SK-N-SH treated with all-trans-retinoic acid at 6 μM for 48 hours (cell line): Measurements from ENCODE around the gene CEP20.

ENCODE experiments used
- ATAC-seq: fragments of 200-7000 bp; cut with Tn5 transposase; 3 replicates; pipeline ENCODE4 v1.9.1; 2020; ENCODE audit warnings: mild to moderate bottlenecking, moderate library complexity
- ARNTL ChIP-seq: fragments of 450-650 bp; formaldehyde crosslinking; IDR thresholded peaks from 2 replicates; pipeline ENCODE4 v1.5.0; 2020; ENCODE audit warnings: low read depth, mild to moderate bottlenecking, moderate library complexity, borderline replicate concordance
- BACH2 ChIP-seq: fragments of 250-450 bp; sonication (Bioruptor Pico); IDR thresholded peaks from 2 replicates; pipeline ENCODE4 v1.9.0; 2021; ENCODE audit warnings: mild to moderate bottlenecking, borderline replicate concordance
- CREB5 ChIP-seq: fragments of 250-450 bp; sonication (Bioruptor Pico); IDR thresholded peaks from 2 replicates; pipeline ENCODE4 v1.5.1; 2020; ENCODE audit warnings: low read depth, mild to moderate bottlenecking, moderate library complexity
- CSDC2 ChIP-seq: fragments of 250-450 bp; sonication (Bioruptor Pico); IDR thresholded peaks from 2 replicates; pipeline ENCODE4 v1.5.0; 2020; ENCODE audit warnings: mild to moderate bottlenecking, moderate library complexity
- CSRNP3 ChIP-seq: fragments of 250-450 bp; sonication (Bioruptor Pico); IDR thresholded peaks from 2 replicates; pipeline ENCODE4 v1.5.1; 2021; ENCODE audit warnings: mild to moderate bottlenecking, moderate library complexity
- ESRRG ChIP-seq: fragments of 250-450 bp; sonication (Bioruptor Pico); IDR thresholded peaks from 2 replicates; pipeline ENCODE4 v1.6.1; 2021; ENCODE audit warnings: mild to moderate bottlenecking
- GLIS3 ChIP-seq: fragments of 250-450 bp; sonication (Bioruptor Pico); IDR thresholded peaks from 2 replicates; pipeline ENCODE4 v1.5.0; 2020; ENCODE audit warnings: mild to moderate bottlenecking, moderate library complexity
- ISL1 ChIP-seq: fragments of 250-450 bp; sonication (Bioruptor Pico); IDR thresholded peaks from 2 replicates; pipeline ENCODE4 v2.1.2; 2022; ENCODE audit warnings: mild to moderate bottlenecking, moderate library complexity
- OSR1 ChIP-seq: fragments of 250-450 bp; sonication (Bioruptor Pico); IDR thresholded peaks from 2 replicates; pipeline ENCODE4 v1.8.0; 2022; ENCODE audit warnings: moderate library complexity, mild to moderate bottlenecking, inconsistent platforms
- PATZ1 ChIP-seq: fragments of 250-450 bp; sonication (Bioruptor Pico); IDR thresholded peaks from 2 replicates; pipeline ENCODE4 v1.8.0; 2020; ENCODE audit warnings: mild to moderate bottlenecking, moderate library complexity, borderline replicate concordance
- POU6F1 ChIP-seq: fragments of 250-450 bp; sonication (Bioruptor Pico); IDR thresholded peaks from 2 replicates; pipeline ENCODE4 v1.8.0; 2021; ENCODE audit warnings: low read depth, mild to moderate bottlenecking, moderate library complexity, borderline replicate concordance
- PPARA ChIP-seq: fragments of 250-450 bp; sonication (Bioruptor Pico); IDR thresholded peaks from 2 replicates; pipeline ENCODE4 v1.5.0; 2020; ENCODE audit warnings: mild to moderate bottlenecking, borderline replicate concordance
- RARB ChIP-seq: fragments of 250-450 bp; sonication (Bioruptor Pico); IDR thresholded peaks from 2 replicates; pipeline ENCODE4 v1.8.0; 2021; ENCODE audit warnings: mild to moderate bottlenecking, moderate library complexity
- SNAI2 ChIP-seq: fragments of 250-450 bp; sonication (Bioruptor Pico); IDR thresholded peaks from 2 replicates; pipeline ENCODE4 v1.5.0; 2020; ENCODE audit warnings: mild to moderate bottlenecking, moderate library complexity
- TCF4 ChIP-seq: fragments of 250-450 bp; sonication (Bioruptor Pico); IDR thresholded peaks from 2 replicates; pipeline ENCODE4 v1.8.0; 2021; ENCODE audit warnings: mild to moderate bottlenecking, moderate library complexity, borderline replicate concordance
- TOX ChIP-seq: fragments of 250-450 bp; sonication (Bioruptor Pico); IDR thresholded peaks from 2 replicates; pipeline ENCODE4 v1.8.0; 2021; ENCODE audit warnings: mild to moderate bottlenecking, moderate library complexity, borderline replicate concordance
- TSHZ2 ChIP-seq: fragments of 250-450 bp; sonication (Bioruptor Pico); IDR thresholded peaks from 2 replicates; pipeline ENCODE4 v1.5.0; 2020; ENCODE audit warnings: mild to moderate bottlenecking, moderate library complexity
- ZC3H10 ChIP-seq: fragments of 250-450 bp; sonication (Bioruptor Pico); IDR thresholded peaks from 2 replicates; pipeline ENCODE4 v1.5.1; 2021; ENCODE audit warnings: mild to moderate bottlenecking, moderate library complexity
- ZFP30 ChIP-seq: fragments of 450-650 bp; formaldehyde crosslinking; IDR thresholded peaks from 2 replicates; pipeline ENCODE4 v1.5.0; 2022; ENCODE audit warnings: mild to moderate bottlenecking, moderate library complexity
- ZNF565 ChIP-seq: fragments of 450-650 bp; formaldehyde crosslinking; conservative IDR thresholded peaks from 2 replicates; pipeline ENCODE4 v1.5.0; 2020; ENCODE audit warnings: low read depth, mild to moderate bottlenecking, moderate library complexity
- ZNF70 ChIP-seq: fragments of 450-650 bp; formaldehyde crosslinking; IDR thresholded peaks from 2 replicates; pipeline ENCODE4 v1.5.0; 2020; ENCODE audit warnings: mild to moderate bottlenecking, moderate library complexity
- ZNF8 ChIP-seq: fragments of 450-650 bp; formaldehyde crosslinking; IDR thresholded peaks from 2 replicates; pipeline ENCODE4 v1.5.0; 2020; ENCODE audit warnings: mild to moderate bottlenecking, moderate library complexity

CEP20 gene

GRCh38 chr16:15830832-15831451 lies 57.5 kb downstream of the CEP20 start:
- no peak for ATAC-seq
- no peak for TF ChIP-seq POU6F1 (CRISPR knock-in tag)
- TF ChIP-seq BACH2 (CRISPR knock-in tag), result no peak
- TF ChIP-seq CREB5 (CRISPR knock-in tag), result no peak
- TF ChIP-seq CSRNP3 (CRISPR knock-in tag), result no peak
- TF ChIP-seq ZFP30 (CRISPR knock-in tag), result no peak
- TF ChIP-seq TSHZ2 (CRISPR knock-in tag), result no peak
- TF ChIP-seq ZNF70 (CRISPR knock-in tag), result no peak
- TF ChIP-seq GLIS3, result no peak
- no peak for TF ChIP-seq RARB (CRISPR knock-in tag)
- no peak for TF ChIP-seq ARNTL (CRISPR knock-in tag)
- TF ChIP-seq TOX (CRISPR knock-in tag), result no peak
- TF ChIP-seq TCF4 (CRISPR knock-in tag), result no peak
- TF ChIP-seq SNAI2 (CRISPR knock-in tag), result no peak
- no peak for TF ChIP-seq ZNF565
- no peak for TF ChIP-seq ZNF8 (CRISPR knock-in tag)
- TF ChIP-seq, all 23 proteins: peak for 0

- TF ChIP-seq TCF4 (CRISPR knock-in tag) (no peak), ZFP30 (CRISPR knock-in tag) (no peak), ZNF8 (CRISPR knock-in tag) (no peak), ZC3H10 (CRISPR knock-in tag) (no peak), SNAI2 (CRISPR knock-in tag) (no peak), TSHZ2 (CRISPR knock-in tag) (no peak), RARB (CRISPR knock-in tag) (no peak), PPARA (no peak), ZNF565 (no peak)
- ATAC-seq, result no peak
Measured at GRCh38 chr16:15829460-15829859, 58.9 kb downstream of the CEP20 start.

- no peak for TF ChIP-seq ZNF70 (CRISPR knock-in tag)
- TF ChIP-seq ZFP30 (CRISPR knock-in tag), result no peak
- no peak for TF ChIP-seq PPARA
- no peak for TF ChIP-seq ISL1 (CRISPR knock-in tag)
- TF ChIP-seq CSDC2 (CRISPR knock-in tag), result no peak
- TF ChIP-seq ZC3H10 (CRISPR knock-in tag), result no peak
- no peak for TF ChIP-seq ZNF565
- TF ChIP-seq OSR1 (CRISPR knock-in tag), result no peak
- TF ChIP-seq CSRNP3 (CRISPR knock-in tag), result no peak
- TF ChIP-seq ESRRG, result no peak
- no peak for TF ChIP-seq PATZ1 (CRISPR knock-in tag)
- TF ChIP-seq ARNTL (CRISPR knock-in tag), result no peak
- no peak for TF ChIP-seq SNAI2 (CRISPR knock-in tag)
- no peak for TF ChIP-seq GLIS3
- no peak for ATAC-seq
Measured at GRCh38 chr16:15827709-15828343, 60.6 kb downstream of the CEP20 start.
